Measurements from ENCODE around the gene ADCYAP1R1. TPM values are rescaled to one million over a fixed set of nuclear protein-coding genes. Genes with fewer than 3 reads are reported as not detected.

Gene ADCYAP1R1
- polyA plus RNA-seq, 1 donor from 2014 or later, result not detected

DNA sequence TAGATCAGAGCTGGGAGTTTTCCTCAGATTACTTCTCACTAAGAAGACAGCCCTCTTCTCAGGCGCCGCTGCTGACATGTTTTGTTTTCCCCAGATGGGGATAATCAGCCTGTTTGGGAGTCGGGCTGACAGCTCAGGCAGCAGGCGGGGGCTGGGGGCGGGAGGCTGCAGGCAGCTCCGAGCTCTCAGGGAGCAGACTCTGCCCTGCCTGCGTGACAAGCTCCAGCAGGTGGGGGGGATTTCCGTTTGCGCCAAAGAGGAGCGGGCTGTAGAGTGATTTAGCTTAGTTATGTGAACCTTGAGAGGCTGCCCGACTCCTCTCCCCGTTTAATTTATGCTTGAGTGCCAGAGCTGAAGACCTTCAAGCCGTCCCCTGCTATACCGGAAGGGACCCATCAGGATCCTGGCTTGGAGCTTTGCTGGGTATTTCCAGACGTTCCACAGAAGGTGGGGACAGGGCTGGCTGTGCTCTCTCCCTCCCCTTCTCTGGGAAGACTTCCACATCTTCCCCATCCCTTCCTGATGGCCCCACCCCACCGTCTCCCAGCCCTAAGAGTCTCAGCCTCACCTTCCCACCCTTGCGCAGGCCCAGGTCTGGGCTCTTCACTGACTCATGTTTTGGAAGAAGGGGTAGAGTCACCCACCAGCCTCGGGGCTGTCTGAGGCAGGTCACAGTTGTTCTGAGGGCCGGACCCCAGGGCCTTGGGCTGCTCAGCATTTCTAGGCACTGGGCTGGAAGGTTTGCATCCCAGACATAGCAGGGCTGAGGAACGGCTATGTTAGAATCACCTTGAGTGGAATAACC, 24.7 kb upstream of the ADCYAP1R1 start:
- Mint-ChIP-seq H3K4me3 (no peak overlapping the region), H3K9me3 (peaks cover 0 to 3% (median 2%) of the 10 kb centered on the region in 3 donors), H3K4me1 (peaks cover 0 to 3% (median 1%) of the 10 kb centered on the region in 3 donors), H3K36me3 (no peaks in the 10 kb centered on the region), H3K27ac (no peak overlapping the region), H3K27me3 (peaks cover 6% of the 10 kb centered on the region)

DNA sequence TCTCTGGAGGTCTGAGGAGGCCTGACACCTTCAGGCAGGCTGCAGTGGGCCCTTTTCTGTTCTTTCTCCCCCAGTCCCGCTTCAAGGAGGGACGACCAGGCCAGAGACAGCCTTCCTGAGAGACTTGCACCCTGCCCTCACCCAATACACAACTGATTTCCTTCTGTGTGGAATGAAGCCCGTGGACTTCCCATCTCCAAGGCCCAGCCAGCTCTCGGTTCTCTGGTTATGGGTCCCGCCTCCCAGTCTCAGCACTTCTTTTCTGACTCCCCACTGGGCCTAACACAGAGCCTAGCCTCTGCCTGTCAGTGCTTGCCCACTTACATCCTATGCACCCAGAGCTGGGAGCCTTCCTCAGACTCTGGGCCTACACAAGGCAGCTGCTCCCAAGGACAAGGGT, 24.1 kb upstream of the ADCYAP1R1 start:
- H3K36me3 Mint-ChIP-seq, result no peaks in the 10 kb centered on the region
- peaks cover 0 to 4% (median 3%) of the 10 kb centered on the region in 3 donors for H3K9me3 Mint-ChIP-seq
- H3K27ac Mint-ChIP-seq, result no peak overlapping the region
- no peak overlapping the region for H3K4me3 Mint-ChIP-seq
- peaks cover 6% of the 10 kb centered on the region for H3K27me3 Mint-ChIP-seq
- peaks cover 0 to 3% (median 1%) of the 10 kb centered on the region in 3 donors for H3K4me1 Mint-ChIP-seq

DNA sequence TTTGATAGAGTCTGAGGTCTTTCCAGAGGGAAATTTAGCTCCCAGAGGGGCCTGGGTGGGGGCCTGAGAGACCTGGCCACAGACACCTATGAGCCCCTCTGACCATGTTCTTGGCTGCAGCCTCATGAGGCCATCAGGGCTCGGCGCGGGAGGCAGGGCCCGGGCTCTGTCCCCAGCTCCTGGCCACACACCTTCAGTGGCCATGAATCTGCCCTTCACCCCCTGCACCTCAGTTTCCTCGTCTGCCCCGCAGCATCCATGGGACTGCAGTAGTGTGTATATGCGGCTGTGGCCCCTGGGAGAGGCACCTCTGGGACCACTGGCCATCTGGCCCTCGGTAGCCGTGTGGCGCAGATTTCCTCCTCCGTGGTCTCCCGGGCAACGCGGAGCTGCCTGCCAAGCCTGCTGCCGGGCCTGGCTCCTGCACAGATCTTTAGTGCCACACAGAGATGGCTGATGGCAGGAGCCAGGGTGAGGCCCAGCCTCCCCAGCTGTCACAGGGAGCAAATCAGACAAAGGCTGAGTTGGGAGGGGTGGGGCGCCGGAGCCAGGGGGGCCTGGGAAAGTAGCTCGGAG, 23.6 kb upstream of the ADCYAP1R1 start:
- Mint-ChIP-seq H3K4me1 (peaks cover 0 to 3% (median 1%) of the 10 kb centered on the region in 3 donors), H3K4me3 (no peak overlapping the region), H3K36me3 (no peaks in the 10 kb centered on the region), H3K9me3 (peaks cover 0 to 4% (median 3%) of the 10 kb centered on the region in 3 donors), H3K27ac (no peak overlapping the region), H3K27me3 (peaks cover 6% of the 10 kb centered on the region)

DNA sequence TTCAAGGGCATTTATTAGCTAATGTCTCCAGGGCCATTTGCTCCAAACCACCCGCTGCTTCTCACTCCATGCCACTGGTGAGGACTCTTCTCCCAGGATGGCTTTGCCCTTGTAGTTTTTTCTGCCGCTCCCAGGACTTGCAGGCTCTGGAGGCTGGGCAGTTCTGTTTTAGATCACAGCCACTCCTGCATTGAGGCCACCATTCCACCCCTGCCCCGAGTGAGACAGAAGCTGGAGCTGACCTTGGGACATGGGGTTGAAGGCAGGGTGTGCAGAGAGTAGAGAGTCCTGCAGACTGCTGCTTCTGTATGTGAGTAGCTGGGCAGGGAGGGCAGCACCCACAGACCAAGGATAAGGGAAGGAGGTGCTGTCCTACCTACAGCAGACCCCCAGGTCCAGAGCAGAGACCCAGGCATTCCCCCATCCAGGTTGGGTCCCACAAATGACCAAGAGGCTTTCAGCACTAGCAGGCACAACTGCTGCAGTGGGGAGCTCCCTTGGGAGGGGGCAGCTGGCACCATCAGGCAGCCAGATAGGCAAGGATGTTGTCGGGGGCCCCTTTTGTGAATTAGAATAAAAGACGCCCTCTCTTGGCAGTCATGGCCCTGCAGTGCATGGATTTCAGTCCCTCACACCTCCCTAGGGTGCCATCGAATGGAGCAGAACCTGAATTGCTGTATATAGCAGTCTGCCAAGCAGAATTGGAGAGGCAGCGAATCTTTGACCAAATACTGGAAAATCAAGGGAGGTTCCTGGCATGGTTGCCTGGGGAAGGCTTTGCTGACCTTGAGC, 22.7 kb upstream of the ADCYAP1R1 start:
- Mint-ChIP-seq H3K4me1 (peaks cover 0 to 3% (median 1%) of the 10 kb centered on the region in 3 donors), H3K36me3 (no peaks in the 10 kb centered on the region), H3K27ac (peak overlapping the region in 1 of 3 donors; percentile 53), H3K4me3 (no peak overlapping the region), H3K9me3 (peaks cover 0 to 4% (median 3%) of the 10 kb centered on the region in 3 donors), H3K27me3 (peaks cover 8% of the 10 kb centered on the region)

DNA sequence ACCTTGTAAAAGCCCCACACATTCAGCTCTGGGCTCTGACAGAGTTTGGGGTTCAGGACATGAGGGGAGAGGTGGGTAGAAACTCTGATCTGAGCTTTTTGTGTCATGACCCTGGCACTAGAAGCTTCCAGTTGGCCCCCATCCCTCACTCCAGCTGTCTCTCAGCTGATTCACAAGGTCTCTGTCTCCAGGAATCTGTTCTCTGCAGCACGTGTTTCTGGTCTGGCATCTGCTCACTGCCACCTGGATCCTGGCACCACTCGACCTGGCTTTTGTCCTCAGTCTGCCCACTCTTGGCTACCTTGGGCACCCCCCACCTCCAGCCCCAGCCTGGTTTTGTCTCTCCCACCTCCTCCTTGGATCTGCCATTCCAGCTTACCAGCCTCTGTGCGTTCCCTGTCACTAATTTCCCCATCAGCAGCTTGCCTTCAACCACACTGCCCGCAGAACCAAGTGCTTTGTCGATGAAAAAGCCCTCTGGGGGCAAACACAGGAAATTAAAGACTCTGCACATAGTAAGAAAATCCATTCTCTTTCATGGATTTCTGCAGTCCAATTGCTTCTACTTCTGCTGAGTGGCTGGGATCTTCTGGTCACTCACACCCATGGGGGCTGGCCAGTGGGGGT, 18.3 kb upstream of the ADCYAP1R1 start:
- Mint-ChIP-seq H3K4me1 (no peaks in the 10 kb centered on the region), H3K9me3 (peaks cover 0 to 4% (median 3%) of the 10 kb centered on the region in 3 donors), H3K27me3 (peaks cover 7% of the 10 kb centered on the region), H3K4me3 (peak overlapping the region in 1 of 4 donors; percentile 19), H3K36me3 (no peaks in the 10 kb centered on the region), H3K27ac (no peak overlapping the region)

DNA sequence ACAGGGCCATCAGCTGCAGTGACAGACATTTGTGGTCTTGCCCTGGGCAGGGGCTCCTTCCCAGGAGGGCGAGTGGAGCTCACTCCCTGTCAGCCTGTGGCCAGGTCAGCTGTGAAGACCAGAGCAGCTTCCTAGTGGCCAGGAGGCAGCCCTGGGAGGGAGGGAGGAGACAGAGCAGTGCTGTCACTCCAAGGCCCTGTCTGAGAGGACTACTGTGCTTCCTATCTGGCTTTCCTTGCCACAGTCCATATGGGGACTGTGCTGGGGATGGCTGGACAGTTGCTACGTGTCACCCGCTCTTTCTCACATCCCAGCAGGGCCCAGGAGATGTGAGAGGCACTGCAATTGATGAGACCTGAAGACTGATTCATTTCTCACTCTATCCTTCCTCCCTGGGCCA, 15.2 kb upstream of the ADCYAP1R1 start:
- Mint-ChIP-seq H3K4me3 (no peak overlapping the region), H3K27me3 (peaks cover 9% of the 10 kb centered on the region), H3K27ac (no peak overlapping the region), H3K4me1 (no peaks in the 10 kb centered on the region), H3K9me3 (peaks cover 0 to 4% (median 4%) of the 10 kb centered on the region in 3 donors), H3K36me3 (no peaks in the 10 kb centered on the region)

DNA sequence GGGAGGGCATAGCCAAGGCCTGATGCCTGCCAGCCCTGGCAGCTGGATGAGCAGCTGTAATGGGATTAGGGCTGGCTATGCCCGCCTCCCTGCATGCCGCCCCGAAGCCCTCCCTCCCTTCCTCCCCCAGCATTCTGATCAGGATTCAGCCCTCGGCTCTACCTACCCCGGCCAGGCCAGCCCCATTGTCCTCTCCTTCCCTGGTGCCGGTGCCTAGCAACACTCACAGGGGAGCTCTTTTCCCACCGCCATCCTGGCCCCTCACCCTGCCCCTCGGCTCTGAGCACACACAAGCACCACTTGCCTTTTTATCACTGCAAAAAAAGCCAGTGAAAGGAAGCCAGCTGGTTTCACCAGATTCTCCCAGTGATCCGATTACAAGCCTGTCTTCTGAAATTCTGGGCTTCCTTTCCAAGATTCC, 9.0 kb upstream of the ADCYAP1R1 start:
- Mint-ChIP-seq H3K9me3 (peaks cover 0 to 4% (median 0%) of the 10 kb centered on the region in 3 donors), H3K4me3 (no peak overlapping the region), H3K27ac (no peak overlapping the region), H3K36me3 (peaks cover 1% of the 10 kb centered on the region), H3K27me3 (peaks cover 14% of the 10 kb centered on the region), H3K4me1 (no peaks in the 10 kb centered on the region)

DNA sequence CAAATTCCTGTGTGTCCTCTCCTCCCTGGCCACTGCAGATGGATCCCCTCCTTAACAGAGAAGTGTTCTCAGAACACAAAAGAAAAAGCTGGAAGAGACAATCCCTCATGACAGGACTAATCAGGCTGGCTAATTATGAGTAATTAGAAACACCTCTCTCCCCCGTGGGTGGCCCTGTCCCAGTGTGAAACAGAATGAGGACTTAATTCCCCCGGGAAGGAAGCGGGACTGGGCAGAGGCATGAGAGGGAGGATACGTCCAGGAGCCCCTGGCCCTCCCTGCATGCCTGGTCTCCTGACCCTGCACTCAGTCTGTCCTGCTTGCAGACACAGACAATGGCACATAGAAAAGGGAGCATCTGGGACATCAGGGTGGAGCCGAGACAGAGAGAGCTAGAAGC, 7.6 kb upstream of the ADCYAP1R1 start:
- Mint-ChIP-seq H3K27ac (no peak overlapping the region), H3K4me1 (no peaks in the 10 kb centered on the region), H3K36me3 (peaks cover 1% of the 10 kb centered on the region), H3K27me3 (peaks cover 14% of the 10 kb centered on the region), H3K9me3 (peaks cover 0 to 4% (median 0%) of the 10 kb centered on the region in 3 donors), H3K4me3 (no peak overlapping the region)

DNA sequence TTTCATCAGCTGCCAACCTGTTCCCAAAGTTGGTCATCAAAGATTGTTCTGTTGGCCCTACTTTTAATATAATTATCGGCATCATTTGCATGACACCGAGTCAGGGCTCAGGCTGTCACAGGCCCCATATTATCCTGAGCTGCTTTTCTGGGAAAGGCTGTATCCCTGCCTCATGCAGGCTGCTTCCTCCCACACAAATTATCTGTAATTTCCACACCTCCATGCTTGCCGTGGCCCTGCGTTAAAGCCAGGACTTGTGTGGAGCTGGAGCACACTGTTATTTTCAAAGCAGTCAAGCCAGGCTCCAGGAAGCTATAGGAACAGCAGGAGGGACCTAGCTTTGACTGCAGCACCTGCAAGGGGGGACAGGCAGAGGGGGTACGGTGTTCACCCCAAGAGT, 5.4 kb upstream of the ADCYAP1R1 start:
- H3K9me3 Mint-ChIP-seq, result peaks cover 0 to 2% (median 0%) of the 10 kb centered on the region in 3 donors
- no peak overlapping the region for H3K27ac Mint-ChIP-seq
- peaks cover 0 to 2% (median 2%) of the 10 kb centered on the region in 3 donors for H3K4me1 Mint-ChIP-seq
- peaks cover 27% of the 10 kb centered on the region for H3K27me3 Mint-ChIP-seq
- no peak overlapping the region for H3K4me3 Mint-ChIP-seq
- peaks cover 1% of the 10 kb centered on the region for H3K36me3 Mint-ChIP-seq

DNA sequence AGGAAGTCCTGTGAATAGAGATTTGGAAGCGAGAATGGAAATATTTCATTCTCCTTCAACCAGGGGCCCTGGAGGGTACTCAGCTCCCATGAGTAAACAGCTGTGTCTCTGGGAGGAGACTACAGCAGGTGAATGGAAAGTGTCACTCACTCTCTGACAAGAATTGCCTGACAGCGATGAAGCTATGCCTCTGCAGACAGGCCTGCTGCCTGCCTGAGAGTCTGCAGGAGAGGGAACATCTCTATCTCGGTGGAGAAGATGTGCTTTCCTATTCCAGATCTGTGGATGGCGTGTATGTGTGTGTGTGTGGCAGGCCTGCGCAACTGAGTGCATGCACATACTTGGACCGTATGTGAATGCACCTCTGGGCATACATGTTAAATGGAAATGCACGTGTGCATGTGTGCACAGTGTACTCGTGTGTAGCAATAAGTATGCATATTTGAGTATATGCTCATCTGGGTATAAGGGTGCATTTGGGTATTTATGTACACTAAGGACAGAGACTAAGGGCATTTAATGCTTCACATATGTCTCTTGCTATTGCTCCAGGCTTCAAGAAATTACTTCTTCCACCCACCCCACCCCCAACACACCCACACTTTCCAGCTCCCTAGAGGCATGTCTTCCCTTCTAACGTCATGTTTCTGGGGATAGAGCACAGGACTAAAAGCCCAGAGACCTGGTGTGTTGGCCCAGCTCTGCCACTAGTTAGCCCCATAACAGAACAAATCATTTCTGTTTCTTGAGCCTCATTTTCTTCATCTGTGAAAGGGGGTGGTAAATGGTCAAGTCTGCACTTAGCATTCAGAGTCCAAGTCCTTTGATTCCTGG, 4.6 kb upstream of the ADCYAP1R1 start:
- peaks cover 0 to 2% (median 2%) of the 10 kb centered on the region in 3 donors for H3K4me1 Mint-ChIP-seq
- no peak overlapping the region for H3K4me3 Mint-ChIP-seq
- peaks cover 0 to 3% (median 0%) of the 10 kb centered on the region in 3 donors for H3K9me3 Mint-ChIP-seq
- H3K27ac Mint-ChIP-seq, result no peak overlapping the region
- H3K27me3 Mint-ChIP-seq, result peaks cover 24% of the 10 kb centered on the region
- H3K36me3 Mint-ChIP-seq, result peaks cover 1% of the 10 kb centered on the region

DNA sequence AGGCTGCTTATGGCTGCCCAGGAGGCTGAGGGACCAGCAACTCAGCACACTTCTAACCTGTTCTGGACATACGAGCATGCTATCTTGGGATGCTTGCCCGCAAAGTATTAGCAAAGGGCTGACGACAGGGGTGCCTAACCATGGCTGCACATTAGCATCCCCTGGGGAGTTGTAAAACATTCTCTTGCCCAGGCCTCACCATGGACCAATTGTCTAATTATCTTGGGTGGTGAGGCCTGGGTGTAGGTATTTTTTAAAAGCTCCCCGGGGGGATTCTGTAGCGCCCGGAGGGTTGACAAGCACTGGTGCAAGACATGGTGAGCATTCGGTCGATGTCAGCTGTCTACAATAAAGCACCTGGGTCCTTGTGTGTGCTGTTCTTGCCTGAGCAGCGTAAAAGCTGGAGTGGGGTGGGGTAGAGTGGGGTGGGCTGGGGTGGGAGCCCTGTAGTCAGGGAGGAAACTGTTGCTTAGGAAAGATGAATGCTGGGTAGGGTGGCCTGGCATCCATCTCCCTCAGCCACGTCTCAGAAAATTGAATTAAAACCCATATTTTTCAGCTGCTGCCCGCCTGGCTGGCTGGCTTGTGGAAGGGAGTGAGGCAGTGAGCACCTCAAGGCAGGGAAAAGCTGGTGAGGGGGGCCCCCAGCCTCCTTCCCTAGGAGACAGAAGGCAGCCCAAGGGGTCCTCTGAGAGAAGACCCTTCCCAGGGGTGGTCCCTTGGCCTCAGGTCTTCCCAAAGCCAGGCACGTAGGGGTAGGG, 2.9 kb upstream of the ADCYAP1R1 start:
- Mint-ChIP-seq H3K27ac (peak overlapping the region in 1 of 3 donors; percentile 16), H3K9me3 (peaks cover 0 to 3% (median 0%) of the 10 kb centered on the region in 3 donors), H3K36me3 (peaks cover under 1% of the 10 kb centered on the region), H3K4me3 (no peak overlapping the region), H3K4me1 (peaks cover 0 to 2% (median 2%) of the 10 kb centered on the region in 3 donors), H3K27me3 (peaks cover 24% of the 10 kb centered on the region)

DNA sequence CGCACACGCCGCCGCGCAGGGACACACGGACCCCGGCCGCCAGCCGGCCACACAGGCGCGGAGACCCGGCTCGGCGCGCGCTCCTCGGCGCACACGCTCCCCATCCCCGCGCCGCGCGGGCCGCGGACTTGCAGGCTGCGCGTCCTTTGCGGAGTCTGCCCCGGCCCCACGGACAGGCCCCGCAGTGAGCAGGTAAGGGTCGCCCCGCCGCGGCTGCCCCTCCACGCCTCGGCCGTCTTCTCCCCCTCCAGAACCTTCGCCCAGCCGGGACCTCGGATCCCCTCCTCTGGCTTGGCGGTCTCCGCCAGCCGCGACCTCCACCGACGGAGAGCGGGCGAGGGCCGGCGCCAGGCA, 356 bp downstream of the ADCYAP1R1 start:
- Mint-ChIP-seq H3K4me1 (peaks cover 0 to 4% (median 2%) of the 10 kb centered on the region in 3 donors), H3K27me3 (peaks cover 29% of the 10 kb centered on the region)

DNA sequence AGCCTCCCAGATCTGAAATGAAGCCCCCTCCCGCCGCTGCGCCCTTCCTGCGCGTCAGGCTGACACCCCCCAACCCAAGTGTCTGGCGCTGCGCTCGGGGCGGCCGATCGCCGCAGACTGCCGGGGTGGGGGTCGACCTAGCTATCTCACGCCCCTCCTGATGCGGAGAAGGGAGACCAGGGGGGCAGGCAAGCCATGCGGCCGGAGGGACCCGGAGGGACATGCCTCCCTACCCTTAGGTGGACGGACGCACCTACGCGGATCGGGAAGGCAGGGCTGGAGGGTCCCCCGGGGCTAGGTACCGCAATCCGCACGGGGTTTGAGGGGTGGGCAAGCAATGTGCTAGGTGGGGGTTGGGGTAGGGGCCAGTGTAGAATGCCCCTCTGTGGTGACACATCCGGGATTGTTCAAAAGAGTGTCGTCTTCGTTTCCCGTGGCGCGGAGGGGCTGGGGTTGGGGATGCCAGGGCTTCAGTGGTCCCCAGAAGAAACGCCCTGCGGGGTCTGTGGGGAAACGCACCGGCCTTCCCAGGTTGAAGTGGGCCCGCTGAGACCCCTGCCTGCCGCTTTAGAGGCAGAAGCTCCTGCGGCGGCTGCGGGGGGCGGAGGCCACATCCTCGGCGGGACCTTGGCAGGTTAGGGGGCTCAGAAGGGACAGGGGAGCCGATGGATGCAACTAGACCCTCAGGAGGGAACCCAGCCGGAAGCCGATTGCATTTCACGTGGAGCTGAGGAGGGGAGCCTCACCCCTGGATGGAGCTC, 913 bp downstream of the ADCYAP1R1 start:
- Mint-ChIP-seq H3K9me3 (peaks cover 0 to 2% (median 0%) of the 10 kb centered on the region in 3 donors), H3K27me3 (peaks cover 28% of the 10 kb centered on the region), H3K27ac (no peak overlapping the region), H3K4me3 (no peak overlapping the region), H3K36me3 (no peaks in the 10 kb centered on the region), H3K4me1 (peaks cover 0 to 4% (median 2%) of the 10 kb centered on the region in 3 donors)

More for the DNA sequence above, 356 bp downstream of the ADCYAP1R1 start:
- H3K27ac Mint-ChIP-seq, result no peak overlapping the region
- peaks cover 0 to 2% (median 0%) of the 10 kb centered on the region in 3 donors for H3K9me3 Mint-ChIP-seq
- no peaks in the 10 kb centered on the region for H3K36me3 Mint-ChIP-seq
- H3K4me3 Mint-ChIP-seq, result no peak overlapping the region
